Measurements from ENCODE around the gene CEP350. TPM values are rescaled to one million over a fixed set of nuclear protein-coding genes. Genes with fewer than 3 reads are reported as not detected.

The CEP350 gene
- polyA plus RNA-seq, 2 of the 4 experiments (the other 2 are of a cell fraction), result 6.4 to 22.6 TPM

DNA sequence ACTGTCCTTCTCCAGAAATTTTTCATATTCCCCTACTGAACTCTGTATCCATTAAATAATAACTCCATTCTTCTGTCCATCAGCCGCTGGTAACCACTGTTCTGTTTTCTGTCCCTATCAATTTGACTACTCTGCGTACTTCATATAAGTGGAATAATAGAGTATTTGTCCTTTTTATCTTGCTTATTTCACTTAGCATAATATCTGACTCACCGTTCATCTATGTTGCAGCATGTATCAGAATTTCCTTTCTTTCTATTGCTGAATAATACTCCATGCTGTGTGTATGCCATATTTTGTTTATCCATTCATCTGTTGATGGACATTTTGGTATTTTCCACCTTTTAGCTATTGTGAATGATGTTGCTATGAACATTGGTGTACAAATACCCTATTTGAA, 71.9 kb downstream of the CEP350 start:
- 94% methylated on average over 3 of the region's 3 CpGs for WGBS (ENCODE audit: missing lambda C conversion rate)
- Histone ChIP-seq H3K4me3 (no peak overlapping the region), H3K4me2 (no peak overlapping the region), H3K27ac (no peak overlapping the region), H3K4me1 (no peaks in the 10 kb centered on the region), H3K9me3 (no peaks in the 10 kb centered on the region)
- FAIRE-seq (no peak), ATAC-seq (no peak), DNase-seq (ENCODE audit: low read depth in 1 of 2, low spot score in 1 of 2) (no peak)
- ChIA-PET CTCF (interaction anchor here (0.7 kb wide), 1 partner anchor 9 kb away, joined by 3 read pairs; no protein-coding TSS in a partner anchor), POLR2A (no interaction called here)
- TF ChIP-seq ZC3H11A (IDR thresholded peaks at IDR 0.05) (no peak), TP53 (CRISPR knock-in tag; IDR thresholded peaks at IDR 0.05) (no peak), RCOR1 (IDR thresholded peaks at IDR 0.05; ENCODE audit: low read depth, low read length) (no peak), CBX8 (IDR thresholded peaks at IDR 0.05) (no peak), KDM5A (IDR thresholded peaks at IDR 0.05) (no peak), HOXB5 (CRISPR knock-in tag; IDR thresholded peaks at IDR 0.05) (no peak), RAD21 (conservative IDR thresholded peaks at IDR 0.05 in 1 of 2, IDR thresholded peaks at IDR 0.05 in 1 of 2) (no peak), POLR2A (IDR thresholded peaks at IDR 0.05; ENCODE audit: low read length) (no peak), FOSL2 (IDR thresholded peaks at IDR 0.05) (no peak), FOSL2 (CRISPR knock-in tag; IDR thresholded peaks at IDR 0.05) (no peak), FOSB (CRISPR knock-in tag; IDR thresholded peaks at IDR 0.05) (no peak)

DNA sequence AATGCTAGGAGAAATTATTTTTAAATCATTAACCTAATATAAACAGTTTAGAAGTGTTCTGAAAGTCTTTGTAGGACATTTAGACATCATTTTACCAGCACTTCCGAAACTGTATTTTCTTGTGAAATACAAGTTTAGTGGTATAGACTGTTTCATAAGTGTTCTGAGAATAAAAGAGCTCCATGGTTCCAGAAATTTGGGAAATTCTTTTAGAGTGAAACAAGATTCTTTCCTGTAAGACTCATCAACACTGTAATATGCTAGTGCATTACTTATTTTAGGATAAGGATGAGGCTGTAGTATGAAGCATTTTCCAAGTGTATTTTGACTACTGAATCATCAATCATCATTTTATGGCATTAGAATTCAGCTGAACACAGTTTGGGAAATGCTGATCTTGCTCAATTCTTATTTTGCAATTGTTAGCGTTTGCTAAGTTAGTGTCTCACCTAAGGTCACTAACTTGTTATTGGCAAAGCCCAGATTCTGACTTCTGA, 73.4 kb downstream of the CEP350 start:
- Histone ChIP-seq H3K27ac (no peak overlapping the region), H3K9me3 (no peaks in the 10 kb centered on the region), H3K4me2 (no peak overlapping the region), H3K4me1 (peaks cover under 1% of the 10 kb centered on the region; the same call in 2 of the 3 replicates), H3K4me3 (no peak overlapping the region)
- ATAC-seq (no peak), FAIRE-seq (no peak), DNase-seq (ENCODE audit: low read depth in 1 of 2, low spot score in 1 of 2) (no peak)
- ChIA-PET CTCF (interaction anchor here (1.0 to 1.7 kb wide), 2 partner anchors 151 to 161 kb away, joined by 3 to 6 read pairs; no protein-coding TSS in a partner anchor), POLR2A (no interaction called here)
- 83% methylated on average over 2 of the region's 2 CpGs for WGBS (ENCODE audit: missing lambda C conversion rate)
- TF ChIP-seq MAFK (IDR thresholded peaks at IDR 0.05; ENCODE audit: partially characterized antibody), result peak; percentile 87
- TF ChIP-seq CHD2 (IDR thresholded peaks at IDR 0.05; ENCODE audit: low read length, partially characterized antibody), result no peak

DNA sequence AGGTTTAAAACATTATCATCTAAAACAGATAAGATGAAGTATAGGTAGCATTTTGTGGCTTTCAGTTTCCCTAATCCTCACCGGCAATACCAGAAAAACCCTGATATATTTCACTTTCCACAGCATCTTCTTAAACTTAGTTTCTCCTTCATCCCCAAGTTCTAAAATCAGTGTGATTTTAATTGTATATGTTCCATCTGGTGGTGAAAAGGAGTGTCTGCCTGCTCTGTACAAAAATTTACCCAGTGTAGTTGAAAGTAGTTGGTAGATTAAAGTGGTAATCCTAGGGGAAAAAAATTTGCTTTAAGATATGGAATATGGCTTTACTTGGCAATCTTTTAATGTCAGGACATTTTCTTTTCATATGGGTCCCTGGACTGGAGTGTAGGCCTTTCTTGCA, 74.3 kb downstream of the CEP350 start:
- POLR2A ChIA-PET, result no interaction called here
- ATAC-seq (no peak), DNase-seq (ENCODE audit: low read depth in 1 of 2, low spot score in 1 of 2) (no peak), FAIRE-seq (no peak)
- CTCF ChIA-PET, result interaction anchor here (1.0 to 1.7 kb wide), 2 partner anchors 150 to 162 kb away, joined by 3 to 6 read pairs; no protein-coding TSS in a partner anchor
- 94% methylated on average over 1 of the region's 1 CpG for WGBS (ENCODE audit: missing lambda C conversion rate)
- H3K4me3 ChIP-seq, result no peak overlapping the region
- no peak overlapping the region for H3K4me2 ChIP-seq
- no peaks in the 10 kb centered on the region for H3K9me3 ChIP-seq
- TF ChIP-seq PHF8 (IDR thresholded peaks at IDR 0.05; ENCODE audit: borderline replicate concordance, low read depth) (no peak), RCOR1 (IDR thresholded peaks at IDR 0.05; ENCODE audit: low read depth, low read length) (no peak), KDM1A (IDR thresholded peaks at IDR 0.05; ENCODE audit: low read depth) (no peak), FOSL2 (IDR thresholded peaks at IDR 0.05) (no peak), FOSL2 (CRISPR knock-in tag; IDR thresholded peaks at IDR 0.05) (no peak), HOXB5 (CRISPR knock-in tag; IDR thresholded peaks at IDR 0.05) (no peak), JUNB (IDR thresholded peaks at IDR 0.05) (no peak), HOXA7 (CRISPR knock-in tag; IDR thresholded peaks at IDR 0.05) (no peak)
- TF ChIP-seq, protein P1, sequence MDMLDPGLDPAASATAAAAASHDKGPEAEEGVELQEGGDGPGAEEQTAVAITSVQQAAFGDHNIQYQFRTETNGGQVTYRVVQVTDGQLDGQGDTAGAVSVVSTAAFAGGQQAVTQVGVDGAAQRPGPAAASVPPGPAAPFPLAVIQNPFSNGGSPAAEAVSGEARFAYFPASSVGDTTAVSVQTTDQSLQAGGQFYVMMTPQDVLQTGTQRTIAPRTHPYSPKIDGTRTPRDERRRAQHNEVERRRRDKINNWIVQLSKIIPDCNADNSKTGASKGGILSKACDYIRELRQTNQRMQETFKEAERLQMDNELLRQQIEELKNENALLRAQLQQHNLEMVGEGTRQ (IDR thresholded peaks at IDR 0.05), result no peak
- TF ChIP-seq, protein P2, sequence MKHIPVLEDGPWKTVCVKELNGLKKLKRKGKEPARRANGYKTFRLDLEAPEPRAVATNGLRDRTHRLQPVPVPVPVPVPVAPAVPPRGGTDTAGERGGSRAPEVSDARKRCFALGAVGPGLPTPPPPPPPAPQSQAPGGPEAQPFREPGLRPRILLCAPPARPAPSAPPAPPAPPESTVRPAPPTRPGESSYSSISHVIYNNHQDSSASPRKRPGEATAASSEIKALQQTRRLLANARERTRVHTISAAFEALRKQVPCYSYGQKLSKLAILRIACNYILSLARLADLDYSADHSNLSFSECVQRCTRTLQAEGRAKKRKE (CRISPR knock-in tag; IDR thresholded peaks at IDR 0.05; ENCODE audit: low read depth), result no peak
- TF ChIP-seq, protein P3, sequence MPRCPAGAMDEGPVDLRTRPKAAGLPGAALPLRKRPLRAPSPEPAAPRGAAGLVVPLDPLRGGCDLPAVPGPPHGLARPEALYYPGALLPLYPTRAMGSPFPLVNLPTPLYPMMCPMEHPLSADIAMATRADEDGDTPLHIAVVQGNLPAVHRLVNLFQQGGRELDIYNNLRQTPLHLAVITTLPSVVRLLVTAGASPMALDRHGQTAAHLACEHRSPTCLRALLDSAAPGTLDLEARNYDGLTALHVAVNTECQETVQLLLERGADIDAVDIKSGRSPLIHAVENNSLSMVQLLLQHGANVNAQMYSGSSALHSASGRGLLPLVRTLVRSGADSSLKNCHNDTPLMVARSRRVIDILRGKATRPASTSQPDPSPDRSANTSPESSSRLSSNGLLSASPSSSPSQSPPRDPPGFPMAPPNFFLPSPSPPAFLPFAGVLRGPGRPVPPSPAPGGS (IDR thresholded peaks at IDR 0.05), result no peak
- TF ChIP-seq, protein P4, sequence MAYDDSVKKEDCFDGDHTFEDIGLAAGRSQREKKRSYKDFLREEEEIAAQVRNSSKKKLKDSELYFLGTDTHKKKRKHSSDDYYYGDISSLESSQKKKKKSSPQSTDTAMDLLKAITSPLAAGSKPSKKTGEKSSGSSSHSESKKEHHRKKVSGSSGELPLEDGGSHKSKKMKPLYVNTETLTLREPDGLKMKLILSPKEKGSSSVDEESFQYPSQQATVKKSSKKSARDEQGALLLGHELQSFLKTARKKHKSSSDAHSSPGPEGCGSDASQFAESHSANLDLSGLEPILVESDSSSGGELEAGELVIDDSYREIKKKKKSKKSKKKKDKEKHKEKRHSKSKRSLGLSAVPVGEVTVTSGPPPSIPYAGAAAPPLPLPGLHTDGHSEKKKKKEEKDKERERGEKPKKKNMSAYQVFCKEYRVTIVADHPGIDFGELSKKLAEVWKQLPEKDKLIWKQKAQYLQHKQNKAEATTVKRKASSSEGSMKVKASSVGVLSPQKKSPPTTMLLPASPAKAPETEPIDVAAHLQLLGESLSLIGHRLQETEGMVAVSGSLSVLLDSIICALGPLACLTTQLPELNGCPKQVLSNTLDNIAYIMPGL (CRISPR knock-in tag; IDR thresholded peaks at IDR 0.05; ENCODE audit: borderline replicate concordance), result no peak
- peaks cover 10% of the 10 kb centered on the region; the same call in 2 of the 3 replicates for H3K4me1 ChIP-seq
- no peak overlapping the region for H3K27ac ChIP-seq

Data from A549 (cell line).